Frontal cortex (tissue), 4 donors: ENCODE measurements around the gene TENM4. TPM values are rescaled to one million over a fixed set of nuclear protein-coding genes. Genes with fewer than 3 reads are reported as not detected.

Source experiments
- DNase-seq, 2 donors: peaks; one replicate each; pipeline ENCODE4 v3.0.0; 2012; ENCODE audit warnings: low spot score in 2 of 2
- FAIRE-seq: peaks from 2 replicates; lab custom pipeline; 2012; peaks lifted over from hg19 to GRCh38; lab: Jason Lieb, UNC
- total RNA-seq: library from RNA; depleted of rRNA; stranded (reverse); fragments of >200 nt; gene quantifications from one replicate; pipeline ENCODE4 v1.2.3, GENCODE V29; 2014
- donor health status: control.
- donor health status: control.
- donor health status: control.

TENM4 gene
- total RNA-seq, 1 donor from 2014 or later = 55.0 TPM

GRCh38 chr11:79113054-79113690 is 327.7 kb downstream of the TENM4 start:
- no peak for FAIRE-seq
- no peak for DNase-seq

GRCh38 chr11:79110796-79111195 is 330.0 kb downstream of the TENM4 start:
- FAIRE-seq = no peak
- DNase-seq = no peak

- no peak for DNase-seq
- no peak for FAIRE-seq
Measured at GRCh38 chr11:79110321-79110720, 330.5 kb downstream of the TENM4 start.

GRCh38 chr11:79108851-79109250 is 332.0 kb downstream of the TENM4 start:
- no peak for DNase-seq

GRCh38 chr11:79102840-79103239 is 338.0 kb downstream of the TENM4 start:
- DNase-seq (no peak), FAIRE-seq (no peak)

More at GRCh38 chr11:79108851-79109250, 332.0 kb downstream of the TENM4 start:
- no peak for FAIRE-seq

- DNase-seq (no peak), FAIRE-seq (no peak)
Measured at GRCh38 chr11:79101656-79102055, 339.2 kb downstream of the TENM4 start.

- peak; percentile 50 for DNase-seq
- FAIRE-seq = no peak
Measured at GRCh38 chr11:79100093-79100910, 340.5 kb downstream of the TENM4 start.

- DNase-seq (no peak), FAIRE-seq (no peak)
Measured at GRCh38 chr11:79098146-79098545, 342.7 kb downstream of the TENM4 start.

GRCh38 chr11:79097246-79097875 is 343.5 kb downstream of the TENM4 start:
- FAIRE-seq (no peak), DNase-seq (no peak)

- FAIRE-seq = no peak
- DNase-seq = no peak
Measured at GRCh38 chr11:79095424-79095823, 345.4 kb downstream of the TENM4 start.

- FAIRE-seq (no peak), DNase-seq (no peak)
Measured at GRCh38 chr11:79094616-79095015, 346.2 kb downstream of the TENM4 start.

GRCh38 chr11:79092791-79093353 is 348.0 kb downstream of the TENM4 start:
- FAIRE-seq = no peak

GRCh38 chr11:79090191-79090705 is 350.6 kb downstream of the TENM4 start:
- no peak for DNase-seq
- FAIRE-seq = no peak

More at GRCh38 chr11:79092791-79093353, 348.0 kb downstream of the TENM4 start:
- no peak for DNase-seq

GRCh38 chr11:79089601-79090000 is 351.2 kb downstream of the TENM4 start:
- DNase-seq (no peak), FAIRE-seq (no peak)

GRCh38 chr11:79088967-79089366 is 351.9 kb downstream of the TENM4 start:
- no peak for FAIRE-seq
- DNase-seq = no peak

GRCh38 chr11:79087961-79088318 is 352.9 kb downstream of the TENM4 start:
- FAIRE-seq (no peak), DNase-seq (no peak)

- FAIRE-seq = no peak
Measured at GRCh38 chr11:79087238-79087960, 353.4 kb downstream of the TENM4 start.

GRCh38 chr11:79086056-79086455 is 354.8 kb downstream of the TENM4 start:
- no peak for DNase-seq
- FAIRE-seq = no peak

More at GRCh38 chr11:79087238-79087960, 353.4 kb downstream of the TENM4 start:
- no peak for DNase-seq

- DNase-seq (no peak), FAIRE-seq (no peak)
Measured at GRCh38 chr11:79084382-79084781, 356.4 kb downstream of the TENM4 start.

- DNase-seq = no peak
- FAIRE-seq = no peak
Measured at GRCh38 chr11:79083352-79083751, 357.5 kb downstream of the TENM4 start.
